ENCODE measurements around the gene AFF4.
A peak's percentile ranks its signal among the peaks of the same experiment; 100 is the strongest.
"Not testable (repeated sequence)": the region's sequence is repeated elsewhere in the genome, so short reads cannot be mapped to it uniquely, and the experiment has no call there.

The AFF4 gene, protein sequence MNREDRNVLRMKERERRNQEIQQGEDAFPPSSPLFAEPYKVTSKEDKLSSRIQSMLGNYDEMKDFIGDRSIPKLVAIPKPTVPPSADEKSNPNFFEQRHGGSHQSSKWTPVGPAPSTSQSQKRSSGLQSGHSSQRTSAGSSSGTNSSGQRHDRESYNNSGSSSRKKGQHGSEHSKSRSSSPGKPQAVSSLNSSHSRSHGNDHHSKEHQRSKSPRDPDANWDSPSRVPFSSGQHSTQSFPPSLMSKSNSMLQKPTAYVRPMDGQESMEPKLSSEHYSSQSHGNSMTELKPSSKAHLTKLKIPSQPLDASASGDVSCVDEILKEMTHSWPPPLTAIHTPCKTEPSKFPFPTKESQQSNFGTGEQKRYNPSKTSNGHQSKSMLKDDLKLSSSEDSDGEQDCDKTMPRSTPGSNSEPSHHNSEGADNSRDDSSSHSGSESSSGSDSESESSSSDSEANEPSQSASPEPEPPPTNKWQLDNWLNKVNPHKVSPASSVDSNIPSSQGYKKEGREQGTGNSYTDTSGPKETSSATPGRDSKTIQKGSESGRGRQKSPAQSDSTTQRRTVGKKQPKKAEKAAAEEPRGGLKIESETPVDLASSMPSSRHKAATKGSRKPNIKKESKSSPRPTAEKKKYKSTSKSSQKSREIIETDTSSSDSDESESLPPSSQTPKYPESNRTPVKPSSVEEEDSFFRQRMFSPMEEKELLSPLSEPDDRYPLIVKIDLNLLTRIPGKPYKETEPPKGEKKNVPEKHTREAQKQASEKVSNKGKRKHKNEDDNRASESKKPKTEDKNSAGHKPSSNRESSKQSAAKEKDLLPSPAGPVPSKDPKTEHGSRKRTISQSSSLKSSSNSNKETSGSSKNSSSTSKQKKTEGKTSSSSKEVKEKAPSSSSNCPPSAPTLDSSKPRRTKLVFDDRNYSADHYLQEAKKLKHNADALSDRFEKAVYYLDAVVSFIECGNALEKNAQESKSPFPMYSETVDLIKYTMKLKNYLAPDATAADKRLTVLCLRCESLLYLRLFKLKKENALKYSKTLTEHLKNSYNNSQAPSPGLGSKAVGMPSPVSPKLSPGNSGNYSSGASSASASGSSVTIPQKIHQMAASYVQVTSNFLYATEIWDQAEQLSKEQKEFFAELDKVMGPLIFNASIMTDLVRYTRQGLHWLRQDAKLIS

DNA sequence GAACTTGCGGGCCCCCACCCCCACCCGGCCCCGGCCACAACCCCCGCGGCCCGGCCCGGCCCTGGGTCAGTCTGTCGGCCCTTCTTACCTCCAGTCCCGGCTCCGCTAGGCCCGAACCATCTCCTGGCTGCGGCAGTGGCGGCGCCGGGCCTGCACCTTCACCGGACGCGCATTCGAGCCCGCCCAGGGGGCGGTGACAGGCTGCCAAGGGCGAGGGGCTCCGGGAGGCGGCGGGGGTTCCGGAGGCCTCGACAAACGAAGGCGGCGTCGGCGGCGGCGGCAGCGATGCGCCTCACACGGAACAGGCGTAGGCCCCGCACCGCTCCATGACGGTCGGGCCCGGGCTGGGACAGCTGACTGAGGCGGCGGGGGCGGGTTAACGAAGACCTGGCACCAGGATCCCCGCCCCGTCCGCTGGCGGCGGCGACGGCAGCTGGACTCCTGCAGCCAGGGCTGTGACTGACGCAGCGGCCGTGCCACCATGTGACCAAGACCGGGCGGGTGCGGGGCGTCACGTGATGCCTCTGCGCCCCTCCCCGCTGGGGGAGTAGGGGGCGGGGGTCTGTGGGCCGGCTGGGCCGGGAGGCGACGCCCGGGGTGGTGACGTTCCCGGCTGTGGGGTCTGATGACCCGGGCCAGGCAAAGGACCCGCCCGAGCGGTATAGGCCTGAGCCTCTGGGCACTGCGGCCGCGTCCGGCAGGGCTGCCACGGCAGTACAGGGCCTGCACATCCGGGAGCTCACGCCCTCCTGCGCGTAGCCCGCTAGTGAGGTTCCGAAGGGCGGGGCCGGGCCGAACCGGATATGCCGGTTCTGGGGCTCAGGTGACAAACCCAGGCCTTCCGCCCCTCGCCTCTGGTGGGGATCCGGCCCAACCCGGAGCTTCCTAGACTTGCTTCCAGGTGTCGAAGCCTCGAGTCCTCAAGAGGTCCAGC is at the start of gene AFF4:
Gene AFF4, minus strand, starts transcription at position 464 of the 934 bp plus-strand sequence. CDS start 26,445 bp downstream, outside the sequence.
- TF ChIP-seq, protein P1, sequence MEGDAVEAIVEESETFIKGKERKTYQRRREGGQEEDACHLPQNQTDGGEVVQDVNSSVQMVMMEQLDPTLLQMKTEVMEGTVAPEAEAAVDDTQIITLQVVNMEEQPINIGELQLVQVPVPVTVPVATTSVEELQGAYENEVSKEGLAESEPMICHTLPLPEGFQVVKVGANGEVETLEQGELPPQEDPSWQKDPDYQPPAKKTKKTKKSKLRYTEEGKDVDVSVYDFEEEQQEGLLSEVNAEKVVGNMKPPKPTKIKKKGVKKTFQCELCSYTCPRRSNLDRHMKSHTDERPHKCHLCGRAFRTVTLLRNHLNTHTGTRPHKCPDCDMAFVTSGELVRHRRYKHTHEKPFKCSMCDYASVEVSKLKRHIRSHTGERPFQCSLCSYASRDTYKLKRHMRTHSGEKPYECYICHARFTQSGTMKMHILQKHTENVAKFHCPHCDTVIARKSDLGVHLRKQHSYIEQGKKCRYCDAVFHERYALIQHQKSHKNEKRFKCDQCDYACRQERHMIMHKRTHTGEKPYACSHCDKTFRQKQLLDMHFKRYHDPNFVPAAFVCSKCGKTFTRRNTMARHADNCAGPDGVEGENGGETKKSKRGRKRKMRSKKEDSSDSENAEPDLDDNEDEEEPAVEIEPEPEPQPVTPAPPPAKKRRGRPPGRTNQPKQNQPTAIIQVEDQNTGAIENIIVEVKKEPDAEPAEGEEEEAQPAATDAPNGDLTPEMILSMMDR (IDR thresholded peaks at IDR 0.05; ENCODE audit: poor library complexity, severe bottlenecking): no peak
- ATAC-seq (ENCODE audit: low read depth) (peak; percentile 91), DNase-seq (ENCODE audit: low spot score) (peak; percentile 98)
- H3K9me3 ChIP-seq (ENCODE audit: severe bottlenecking): no peaks in the 10 kb centered on the region
- no peaks in the 10 kb centered on the region for H3K27me3 ChIP-seq (ENCODE audit: insufficient read depth, poor library complexity, severe bottlenecking)
- peaks cover 22% of the 10 kb centered on the region for H3K36me3 ChIP-seq (ENCODE audit: low read depth)
- peak within 1 kb of the TSS; percentile 80 for H3K27ac ChIP-seq (ENCODE audit: poor library complexity, severe bottlenecking)
- peak within 1 kb of the TSS; percentile 90 for H3K4me3 ChIP-seq (ENCODE audit: severe bottlenecking)
- peaks cover 24% of the 10 kb centered on the region for H3K4me1 ChIP-seq (ENCODE audit: insufficient read depth, poor library complexity, severe bottlenecking)

DNA sequence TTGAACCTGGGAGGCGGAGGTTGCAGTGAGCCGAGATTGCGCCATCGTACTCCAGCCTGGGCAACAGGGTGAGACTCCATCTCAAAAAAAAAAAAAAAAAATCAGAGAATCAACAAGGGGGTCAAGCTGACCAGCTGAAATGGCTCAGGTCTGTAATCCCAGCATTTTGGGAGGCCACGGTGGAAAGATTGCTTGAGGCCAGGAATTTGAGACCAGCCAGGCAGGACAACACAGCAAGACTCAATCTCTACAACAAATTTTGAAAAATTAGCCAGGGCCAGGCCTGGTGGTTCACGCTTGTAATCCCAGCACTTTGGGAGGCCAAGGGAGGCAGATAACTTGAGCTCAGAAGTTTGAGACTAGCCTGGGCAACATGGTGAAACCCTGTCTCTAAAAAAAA is 45.0 kb upstream of the AFF4 start:
- H3K9me3 ChIP-seq (ENCODE audit: severe bottlenecking); DNase-seq (ENCODE audit: low spot score); H3K27me3 ChIP-seq (ENCODE audit: insufficient read depth, poor library complexity, severe bottlenecking); H3K4me3 ChIP-seq (ENCODE audit: severe bottlenecking); H3K4me1 ChIP-seq (ENCODE audit: insufficient read depth, poor library complexity, severe bottlenecking); ATAC-seq (ENCODE audit: low read depth); H3K27ac ChIP-seq (ENCODE audit: poor library complexity, severe bottlenecking): not testable (repeated sequence)
- H3K36me3 ChIP-seq (ENCODE audit: low read depth): peaks cover 25% of the 10 kb centered on the region

DNA sequence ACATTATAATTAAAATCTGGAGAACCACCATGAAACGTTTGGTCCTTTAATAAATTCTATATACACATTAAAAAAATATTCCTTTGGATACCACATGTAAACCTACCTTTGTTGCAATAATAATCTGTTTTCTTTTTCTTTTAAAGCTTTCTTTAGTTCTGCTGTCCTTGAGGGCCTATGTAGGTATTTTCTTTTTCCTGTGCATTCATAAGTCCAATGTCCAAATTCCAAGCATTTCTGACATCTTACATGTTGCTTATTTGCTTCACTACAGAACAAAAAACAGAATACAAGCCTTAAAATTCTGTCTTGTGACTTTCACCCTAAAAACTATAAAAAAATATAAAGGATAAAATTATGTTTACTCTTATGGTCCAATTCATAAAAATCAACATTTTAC is 43.2 kb upstream of the AFF4 start:
- ATAC-seq (ENCODE audit: low read depth) (no peak), DNase-seq (ENCODE audit: low spot score) (no peak)
- Histone ChIP-seq H3K27me3 (ENCODE audit: insufficient read depth, poor library complexity, severe bottlenecking) (no peaks in the 10 kb centered on the region), H3K27ac (ENCODE audit: poor library complexity, severe bottlenecking) (no peak overlapping the region), H3K4me1 (ENCODE audit: insufficient read depth, poor library complexity, severe bottlenecking) (no peaks in the 10 kb centered on the region), H3K9me3 (ENCODE audit: severe bottlenecking) (peaks cover 5% of the 10 kb centered on the region), H3K36me3 (ENCODE audit: low read depth) (peaks cover 36% of the 10 kb centered on the region), H3K4me3 (ENCODE audit: severe bottlenecking) (no peak overlapping the region)
- TF ChIP-seq, protein P1 (IDR thresholded peaks at IDR 0.05; ENCODE audit: poor library complexity, severe bottlenecking): no peak

DNA sequence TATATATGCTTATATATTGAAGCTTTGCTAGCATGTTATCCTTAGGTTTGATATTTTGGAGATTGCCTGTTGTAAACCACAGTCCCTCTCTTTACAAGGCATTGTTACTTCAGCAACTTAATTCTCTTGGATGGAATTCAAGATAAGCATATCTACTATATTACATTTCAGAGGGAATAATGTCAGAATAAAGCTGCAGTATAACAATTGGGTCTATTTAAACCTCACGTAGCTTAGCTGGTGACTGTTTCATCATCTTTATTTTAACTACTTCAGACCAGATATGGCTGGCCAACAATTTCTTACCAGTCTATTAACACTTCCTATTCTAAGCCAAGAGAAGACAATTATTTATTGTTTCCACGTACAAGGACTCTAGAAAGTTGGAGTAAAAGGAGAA is 35.8 kb upstream of the AFF4 start:
- TF ChIP-seq, protein P1 (IDR thresholded peaks at IDR 0.05; ENCODE audit: poor library complexity, severe bottlenecking): no peak
- Histone ChIP-seq H3K4me1 (ENCODE audit: insufficient read depth, poor library complexity, severe bottlenecking) (no peaks in the 10 kb centered on the region), H3K27ac (ENCODE audit: poor library complexity, severe bottlenecking) (no peak overlapping the region), H3K36me3 (ENCODE audit: low read depth) (peaks cover 32% of the 10 kb centered on the region), H3K27me3 (ENCODE audit: insufficient read depth, poor library complexity, severe bottlenecking) (no peaks in the 10 kb centered on the region), H3K9me3 (ENCODE audit: severe bottlenecking) (no peaks in the 10 kb centered on the region), H3K4me3 (ENCODE audit: severe bottlenecking) (no peak overlapping the region)
- ATAC-seq (ENCODE audit: low read depth) (no peak), DNase-seq (ENCODE audit: low spot score) (no peak)
